GM13977 (cell line): ENCODE results near the gene C5AR1.
A peak's percentile ranks its signal among the peaks of the same experiment; 100 is the strongest.
"Not testable (repeated sequence)": the region's sequence is repeated elsewhere in the genome, so short reads cannot be mapped to it uniquely, and the experiment has no call there.

Experiments
- DNase-seq: peaks from one replicate; pipeline ENCODE4 v3.0.0; 2012; ENCODE audit warnings: low spot score
- in situ Hi-C: fragments of 300-500 bp; cut with MboI; formaldehyde crosslinking; loops from one replicate; pipeline ENCODE4 v1.12.0; 2022; ENCODE audit warnings: low sequenced_read_pairs, low pct_unique_long_range_greater_than_20kb, mixed read lengths, inconsistent platforms; ENCODE audit not compliant: unreplicated experiment
- TF ChIP-seq, protein P1 (sequence below): IDR thresholded peaks from 2 replicates; pipeline ENCODE4 v1.5.1; 2012; ENCODE audit warnings: mild to moderate bottlenecking, control low read depth; ENCODE audit not compliant: insufficient read depth; ENCODE audit errors: extremely low read depth, missing control alignments

C5AR1 gene

DNA sequence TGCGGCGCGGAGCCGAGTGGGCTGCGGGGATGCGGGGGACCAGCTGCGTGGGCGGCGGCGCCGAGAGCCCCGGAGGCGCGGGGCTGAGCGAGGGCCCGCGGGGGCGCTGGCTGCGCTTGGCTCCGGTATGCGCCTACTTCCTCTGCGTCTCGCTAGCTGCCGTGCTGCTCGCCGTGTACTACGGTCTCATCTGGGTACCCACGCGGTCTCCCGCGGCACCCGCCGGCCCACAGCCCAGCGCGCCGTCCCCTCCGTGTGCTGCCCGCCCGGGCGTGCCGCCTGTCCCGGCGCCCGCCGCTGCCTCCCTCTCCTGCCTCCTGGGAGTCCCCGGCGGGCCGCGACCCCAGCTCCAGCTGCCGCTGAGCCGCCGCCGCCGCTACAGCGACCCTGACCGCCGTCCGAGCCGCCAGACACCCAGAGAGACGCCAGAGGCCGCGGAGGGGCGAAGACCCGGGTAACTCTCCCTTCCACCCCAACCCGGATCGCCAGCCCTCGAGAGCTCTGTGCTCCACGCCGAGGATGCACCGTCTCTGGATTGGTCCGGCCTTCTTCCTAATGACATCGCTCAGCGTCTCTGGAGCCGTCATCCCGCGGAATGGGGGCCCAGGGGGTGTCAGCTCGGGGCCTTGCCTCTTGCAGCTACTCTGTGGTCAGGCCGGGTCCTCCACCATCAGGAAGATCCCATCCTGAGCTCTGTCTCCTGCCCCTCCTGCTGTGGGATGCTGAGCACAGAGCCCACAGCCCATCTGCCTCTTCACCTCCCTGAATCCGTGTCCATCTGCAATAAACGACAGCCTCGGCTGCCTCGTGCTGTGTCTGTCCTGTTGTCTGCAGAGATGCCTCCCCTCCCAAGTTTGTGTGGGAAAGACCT, 34.5 kb upstream of the C5AR1 start:
- in situ Hi-C loops, result loop anchor here (25.0 kb wide), 1 partner anchor 412 kb away; no protein-coding TSS in a partner anchor
- no peak for DNase-seq
- TF ChIP-seq, protein P1, sequence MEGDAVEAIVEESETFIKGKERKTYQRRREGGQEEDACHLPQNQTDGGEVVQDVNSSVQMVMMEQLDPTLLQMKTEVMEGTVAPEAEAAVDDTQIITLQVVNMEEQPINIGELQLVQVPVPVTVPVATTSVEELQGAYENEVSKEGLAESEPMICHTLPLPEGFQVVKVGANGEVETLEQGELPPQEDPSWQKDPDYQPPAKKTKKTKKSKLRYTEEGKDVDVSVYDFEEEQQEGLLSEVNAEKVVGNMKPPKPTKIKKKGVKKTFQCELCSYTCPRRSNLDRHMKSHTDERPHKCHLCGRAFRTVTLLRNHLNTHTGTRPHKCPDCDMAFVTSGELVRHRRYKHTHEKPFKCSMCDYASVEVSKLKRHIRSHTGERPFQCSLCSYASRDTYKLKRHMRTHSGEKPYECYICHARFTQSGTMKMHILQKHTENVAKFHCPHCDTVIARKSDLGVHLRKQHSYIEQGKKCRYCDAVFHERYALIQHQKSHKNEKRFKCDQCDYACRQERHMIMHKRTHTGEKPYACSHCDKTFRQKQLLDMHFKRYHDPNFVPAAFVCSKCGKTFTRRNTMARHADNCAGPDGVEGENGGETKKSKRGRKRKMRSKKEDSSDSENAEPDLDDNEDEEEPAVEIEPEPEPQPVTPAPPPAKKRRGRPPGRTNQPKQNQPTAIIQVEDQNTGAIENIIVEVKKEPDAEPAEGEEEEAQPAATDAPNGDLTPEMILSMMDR, result no peak

DNA sequence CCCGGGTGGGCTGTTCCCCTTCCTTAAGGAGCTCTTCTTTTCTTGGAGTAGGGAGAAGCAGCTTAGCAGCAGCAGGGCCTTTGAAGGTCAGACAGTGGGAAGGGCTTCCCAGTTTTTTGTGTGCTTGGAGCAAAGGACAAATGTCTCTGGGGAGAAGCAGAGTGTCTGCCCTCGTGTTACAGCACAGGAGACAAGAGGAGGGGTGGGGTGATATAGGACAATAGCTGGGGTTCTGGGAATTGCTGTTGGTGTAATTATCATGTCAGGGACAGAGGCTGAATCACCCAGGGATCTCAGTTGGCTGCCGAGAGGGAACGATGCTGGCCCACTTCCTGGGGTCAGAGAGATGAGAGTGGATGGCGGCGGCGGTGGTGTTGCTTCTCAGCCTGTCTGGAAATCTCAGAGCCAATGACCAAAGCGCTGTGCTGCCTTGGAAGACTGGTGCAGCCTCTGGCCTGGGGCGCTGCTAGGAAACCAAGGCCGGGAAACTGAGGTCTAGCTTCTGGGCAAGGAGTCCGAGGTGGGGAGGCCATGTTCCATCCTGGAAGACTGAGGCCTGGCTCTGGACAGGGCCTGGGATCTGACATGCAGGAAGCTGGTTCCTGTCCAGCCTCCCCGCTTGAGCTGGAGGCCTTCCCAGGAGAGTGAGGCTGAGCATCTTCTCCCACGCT, 33.7 kb upstream of the C5AR1 start:
- in situ Hi-C loops, result loop anchor here (25.0 kb wide), 1 partner anchor 411 kb away; no protein-coding TSS in a partner anchor

DNA sequence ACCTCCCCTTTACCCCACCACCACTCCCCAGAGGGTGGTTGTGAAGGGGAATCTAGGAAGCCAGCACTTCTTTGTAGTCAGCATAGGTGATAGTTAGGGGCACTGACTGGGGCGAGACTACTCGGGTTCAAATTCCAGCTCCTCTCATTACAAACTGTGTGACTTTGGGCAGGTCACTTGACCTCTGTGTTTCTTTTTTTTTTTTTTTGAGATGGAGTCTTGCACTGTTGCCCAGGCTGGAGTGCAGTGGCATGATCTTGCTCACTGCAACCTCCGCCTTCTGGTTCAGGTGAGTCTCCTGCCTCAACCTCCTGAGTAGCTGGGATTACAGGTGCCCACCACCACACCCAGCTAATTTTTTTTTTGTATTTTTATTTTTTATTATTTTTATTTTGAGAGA, 33.1 kb upstream of the C5AR1 start:
- DNase-seq, result not testable (repeated sequence)
- in situ Hi-C loops, result loop anchor here (25.0 kb wide), 1 partner anchor 411 kb away; no protein-coding TSS in a partner anchor

More for the DNA sequence above, 33.7 kb upstream of the C5AR1 start:
- DNase-seq, result no peak
- TF ChIP-seq, protein P1, result no peak

DNA sequence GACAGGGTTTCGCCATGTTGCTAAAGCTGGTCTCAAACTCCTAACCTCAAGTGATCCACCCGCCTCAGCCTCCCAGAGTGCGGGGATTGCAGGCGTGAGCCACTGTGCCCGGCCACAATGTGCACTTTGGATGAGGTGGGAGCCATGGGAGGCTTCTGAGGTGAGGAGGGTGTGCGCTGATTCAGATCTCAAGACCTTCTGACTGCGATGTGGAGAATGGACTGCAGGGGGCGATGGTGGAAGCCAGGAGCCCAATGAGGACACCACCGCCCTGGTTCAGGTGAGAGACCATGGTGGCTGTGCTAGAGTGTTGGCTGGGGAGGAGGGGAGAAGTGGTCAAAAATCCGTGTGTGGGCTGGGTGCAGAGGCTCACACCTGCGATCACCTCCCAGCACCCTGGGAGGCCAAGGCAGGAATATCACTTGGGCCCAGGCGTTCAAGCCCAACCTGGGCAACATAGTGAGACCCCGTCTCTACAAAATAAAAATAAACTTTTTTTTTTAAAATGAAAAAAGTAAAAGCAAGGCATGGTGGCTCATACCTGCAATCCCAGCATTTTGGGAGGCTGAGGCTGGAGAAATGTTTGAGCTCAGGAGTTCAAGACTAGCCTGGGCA, 29.4 kb upstream of the C5AR1 start:
- in situ Hi-C loops, result loop anchor here (25.0 kb wide), 1 partner anchor 407 kb away; no protein-coding TSS in a partner anchor
- no peak for DNase-seq
- TF ChIP-seq, protein P1, result peak; percentile 61

DNA sequence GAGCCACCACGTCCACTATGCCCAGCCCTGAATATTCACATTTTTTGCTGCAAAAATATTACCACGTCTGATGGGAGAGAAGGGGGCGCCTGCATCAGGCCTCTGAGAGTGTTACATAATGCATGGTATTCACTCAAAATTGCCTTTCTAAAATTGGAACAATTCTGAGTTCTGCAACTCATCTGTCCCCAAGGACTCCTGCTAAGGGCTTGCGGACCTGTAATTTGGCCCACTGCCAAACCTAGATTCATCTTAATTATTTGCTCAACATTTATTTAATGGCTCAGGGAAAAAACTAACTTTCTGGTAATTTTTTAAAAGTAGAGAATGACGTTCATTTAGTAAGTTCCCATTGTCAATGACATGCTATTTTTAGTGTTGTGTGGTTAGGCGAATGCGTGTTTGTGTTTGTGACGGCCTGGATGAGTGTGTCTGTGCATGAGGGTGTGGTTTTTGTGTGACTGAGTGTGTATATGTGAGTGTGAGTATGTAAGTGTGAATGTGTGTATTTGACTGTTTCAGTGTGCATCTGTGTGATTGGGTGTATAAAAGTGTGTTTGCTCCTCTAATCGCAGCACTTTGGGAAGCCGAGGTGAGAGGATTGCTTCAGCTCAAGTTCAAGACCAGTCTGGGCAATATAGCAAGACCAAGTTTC, 26.1 kb upstream of the C5AR1 start:
- DNase-seq, result no peak
- TF ChIP-seq, protein P1, result no peak
- in situ Hi-C loops, result loop anchor here (25.0 kb wide), 1 partner anchor 404 kb away; no protein-coding TSS in a partner anchor

DNA sequence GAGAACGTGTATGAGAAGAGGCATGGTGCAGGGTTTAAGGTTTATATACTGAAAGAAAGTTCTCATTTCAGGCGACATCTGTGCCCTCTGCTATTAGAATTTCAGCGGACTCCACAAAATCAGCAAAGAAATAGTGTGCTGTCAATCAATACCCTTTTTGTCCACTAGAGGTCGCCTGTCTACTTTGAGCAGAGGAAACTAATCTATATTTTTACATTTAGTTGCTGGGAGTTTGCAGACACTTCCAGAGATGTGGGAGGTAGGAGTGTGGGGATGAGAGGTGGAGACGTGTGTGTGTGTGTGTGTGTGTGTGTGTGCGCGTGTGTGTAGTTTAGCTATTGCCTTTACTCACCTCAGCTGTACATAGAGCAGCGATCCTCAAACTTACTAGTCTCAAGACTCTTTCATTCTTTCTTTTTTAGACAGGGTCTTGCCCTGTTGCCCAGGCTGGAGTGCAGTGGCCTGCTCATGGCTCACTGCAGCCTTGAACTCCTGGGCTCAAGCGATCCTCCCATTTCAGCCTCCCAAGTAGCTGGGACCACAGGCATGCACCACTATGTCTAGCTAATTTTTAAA, 25.2 kb upstream of the C5AR1 start:
- peak; percentile 52 for DNase-seq
- TF ChIP-seq, protein P1, result peak; percentile 70
- in situ Hi-C loops, result loop anchor here (25.0 kb wide), 1 partner anchor 403 kb away; no protein-coding TSS in a partner anchor
